Mesothelial cell of epicardium (in vitro differentiated cells): ENCODE measurements around the gene ANAPC13. TPM values are rescaled to one million over a fixed set of nuclear protein-coding genes. Genes with fewer than 3 reads are reported as not detected.

Source experiments
- DNase-seq, 2 experiments: peaks; one replicate each; pipeline ENCODE4 v3.0.0; 2021; ENCODE audit warnings: low spot score in 2 of 2; ENCODE audit not compliant: unreplicated experiment in 2 of 2
- H3K27ac Mint-ChIP-seq: 2 replicates; pipeline ENCODE4 v1.8.0; 2021; ENCODE audit warnings: mixed read lengths
- H3K27me3 Mint-ChIP-seq: 2 replicates; pipeline ENCODE4 v1.8.0; 2021; ENCODE audit warnings: low read depth, mixed read lengths
- H3K36me3 Mint-ChIP-seq: 2 replicates; pipeline ENCODE4 v1.8.0; 2021; ENCODE audit warnings: mixed read lengths
- H3K4me1 Mint-ChIP-seq: 2 replicates; pipeline ENCODE4 v1.8.0; 2021; ENCODE audit warnings: mixed read lengths
- H3K4me3 Mint-ChIP-seq: 2 replicates; pipeline ENCODE4 v1.8.0; 2021; ENCODE audit warnings: mild to moderate bottlenecking, moderate library complexity, mixed read lengths
- H3K9me3 Mint-ChIP-seq: 2 replicates; pipeline ENCODE4 v1.8.0; 2021; ENCODE audit warnings: mixed read lengths
- CTCF ChIP-seq: fragments of 200-600 bp; sonication (generic); IDR thresholded peaks from one replicate; pipeline ENCODE4 v1.5.0; 2021; ENCODE audit warnings: antibody characterized with exemption; ENCODE audit not compliant: unreplicated experiment
- total RNA-seq: library from RNA; stranded (reverse); gene quantifications from 3 replicates; pipeline ENCODE4 v1.2.1, GENCODE V29; 2021

Gene ANAPC13
- total RNA-seq, result 63.0 to 64.7 TPM (median 63.1 TPM) in 3 replicates

GRCh38 chr3:134485718-134486576 lies at the start of gene ANAPC13, which contains the start of gene CEP63:
ANAPC13 (minus strand) TSS chr3:134485985; CDS start chr3:134482904, 3,081 bp downstream.
CEP63 (plus strand) TSS chr3:134486057; CDS start chr3:134495321, 9,264 bp downstream.
- H3K9me3 Mint-ChIP-seq, result peaks cover 3% of the 10 kb centered on the region
- peaks cover 8% of the 10 kb centered on the region for H3K36me3 Mint-ChIP-seq
- peaks cover 31% of the 10 kb centered on the region for H3K4me1 Mint-ChIP-seq
- no peak for TF ChIP-seq CTCF
- no peaks in the 10 kb centered on the region for H3K27me3 Mint-ChIP-seq
- peak within 1 kb of the TSS; percentile 93 for H3K27ac Mint-ChIP-seq
- H3K4me3 Mint-ChIP-seq, result peak within 1 kb of the TSS; percentile 86
- DNase-seq, result peak; percentile 84 to 91

GRCh38 chr3:134535186-134535970 lies 49.6 kb upstream of the ANAPC13 start:
- H3K36me3 Mint-ChIP-seq, result peaks cover 14% of the 10 kb centered on the region
- DNase-seq, result no peak
- H3K27me3 Mint-ChIP-seq, result no peaks in the 10 kb centered on the region
- TF ChIP-seq CTCF, result no peak
- no peak overlapping the region for H3K27ac Mint-ChIP-seq
- no peak overlapping the region for H3K4me3 Mint-ChIP-seq
- H3K4me1 Mint-ChIP-seq, result no peaks in the 10 kb centered on the region
- H3K9me3 Mint-ChIP-seq, result no peaks in the 10 kb centered on the region

GRCh38 chr3:134533493-134533892 lies 47.7 kb upstream of the ANAPC13 start:
- Mint-ChIP-seq H3K27ac (no peak overlapping the region), H3K36me3 (peaks cover 11% of the 10 kb centered on the region), H3K9me3 (no peaks in the 10 kb centered on the region), H3K4me1 (no peaks in the 10 kb centered on the region), H3K4me3 (no peak overlapping the region), H3K27me3 (no peaks in the 10 kb centered on the region)
- no peak for TF ChIP-seq CTCF
- no peak for DNase-seq

GRCh38 chr3:134527538-134528186 lies 41.9 kb upstream of the ANAPC13 start:
- H3K4me1 Mint-ChIP-seq, result no peaks in the 10 kb centered on the region
- H3K27ac Mint-ChIP-seq, result no peak overlapping the region

More at GRCh38 chr3:134527538-134528186, 41.9 kb upstream of the ANAPC13 start:
- H3K27me3 Mint-ChIP-seq, result no peaks in the 10 kb centered on the region
- peaks cover 39% of the 10 kb centered on the region for H3K36me3 Mint-ChIP-seq
- H3K4me3 Mint-ChIP-seq, result no peak overlapping the region
- no peak for DNase-seq
- TF ChIP-seq CTCF, result no peak
- H3K9me3 Mint-ChIP-seq, result peaks cover 40% of the 10 kb centered on the region
